ENCODE measurements around the gene LCE3A. TPM values are rescaled to one million over a fixed set of nuclear protein-coding genes. Genes with fewer than 3 reads are reported as not detected.

Gene LCE3A
- total and polyA plus RNA-seq, 10 of the 15 experiments (the other 5 are each of a cell fraction or from before 2014, with no cell fraction given), result not detected

DNA sequence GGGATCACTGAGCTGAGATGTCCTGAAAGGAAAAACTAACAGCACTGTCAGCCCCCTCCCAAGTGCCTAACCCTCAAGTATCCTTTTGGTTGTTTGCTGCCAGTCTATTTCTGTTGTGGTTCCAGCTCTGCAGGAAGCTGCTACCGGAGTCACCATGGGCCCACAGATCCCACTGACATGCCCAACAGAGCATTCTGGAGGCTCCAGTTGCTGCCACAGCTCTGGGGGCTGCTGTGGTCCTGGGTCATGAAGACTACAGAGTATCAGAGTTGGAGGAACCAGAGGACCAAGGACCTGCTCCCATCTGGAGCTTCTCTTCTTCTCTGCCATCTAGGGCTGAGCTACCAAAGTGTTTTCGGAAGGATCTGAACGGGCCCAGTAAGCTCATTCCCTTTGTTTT is 910 bp downstream of the LCE3A start:
- H3K27me3 ChIP-seq (replicated peaks in 1 of 2; ENCODE audit: control insufficient read depth in 2 of 2, insufficient read depth in 2 of 2, low read length in 1 of 2), result no peaks in the 10 kb centered on the region
- in situ Hi-C loops (cut with MboI), result no loop called here
- no peak overlapping the region for H2AFZ ChIP-seq (ENCODE audit: control insufficient read depth, low read depth, low read length)
- H3K9ac ChIP-seq (ENCODE audit: control insufficient read depth, insufficient read depth, low read length), result no peak overlapping the region
- H3K4me1 ChIP-seq (ENCODE audit: control insufficient read depth, insufficient read depth, low read length), result no peaks in the 10 kb centered on the region
- H3K36me3 ChIP-seq (ENCODE audit: control insufficient read depth in 2 of 2, insufficient read depth in 2 of 2, low read length in 1 of 2), result no peaks in the 10 kb centered on the region
- FAIRE-seq (no peak), DNase-seq (ENCODE audit: low read depth, low spot score) (no peak), ATAC-seq (no peak)
- no TSS peak for BruUV-seq (replicated peaks)
- no peaks in the 10 kb centered on the region for H3K79me2 ChIP-seq (ENCODE audit: control insufficient read depth, insufficient read depth, low read length)
- WGBS (ENCODE audit: insufficient coverage, insufficient replicate concordance, low lambda C conversion rate, missing lambda C conversion rate), result 13% methylated on average over 3 of the region's 3 CpGs
- intact Hi-C loops (cut with micrococcal nuclease; ENCODE audit: unreplicated experiment), result loop anchor here (2.0 to 10.0 kb wide), 2 partner anchors 41 to 127 kb away; partner anchors contain the start of gene LCE3D
- no peak overlapping the region for H3K27ac ChIP-seq (ENCODE audit: control insufficient read depth, insufficient read depth)
- no peak overlapping the region for H3K4me2 ChIP-seq (ENCODE audit: control insufficient read depth, insufficient read depth)
- no peaks in the 10 kb centered on the region; the same call in 1 of the 3 replicates for H3K9me3 ChIP-seq (replicated peaks; ENCODE audit: control insufficient read depth, insufficient read depth, low read length)
- SMC1A ChIA-PET (ENCODE audit: uncharacterized antibody, unreplicated experiment), result interaction anchor here (1.7 kb wide), 1 partner anchor 124 kb away, joined by 5 read pairs; no protein-coding TSS in a partner anchor
- POLR2A ChIA-PET, result no interaction called here
- no peaks in the 10 kb centered on the region for H4K20me1 ChIP-seq (ENCODE audit: control insufficient read depth, insufficient read depth)
- RAD21 ChIA-PET (ENCODE audit: unreplicated experiment), result no interaction called here
- H3K4me3 ChIP-seq, result no peak overlapping the region
- CTCF ChIA-PET, result interaction anchor here (0.6 kb wide), 1 partner anchor 456 kb away, joined by 3 read pairs; no protein-coding TSS in a partner anchor
- TF ChIP-seq SREBF1 (IDR thresholded peaks at IDR 0.05; ENCODE audit: low read length), result no peak
- no peak for TF ChIP-seq NFXL1 (IDR thresholded peaks at IDR 0.05; ENCODE audit: borderline replicate concordance)
- no peak for TF ChIP-seq TCF3 (IDR thresholded peaks at IDR 0.05; ENCODE audit: borderline replicate concordance, insufficient read depth, low read depth, low read length)
- no peak for TF ChIP-seq KDM1A (IDR thresholded peaks at IDR 0.05; ENCODE audit: borderline replicate concordance)
- TF ChIP-seq, protein P1, sequence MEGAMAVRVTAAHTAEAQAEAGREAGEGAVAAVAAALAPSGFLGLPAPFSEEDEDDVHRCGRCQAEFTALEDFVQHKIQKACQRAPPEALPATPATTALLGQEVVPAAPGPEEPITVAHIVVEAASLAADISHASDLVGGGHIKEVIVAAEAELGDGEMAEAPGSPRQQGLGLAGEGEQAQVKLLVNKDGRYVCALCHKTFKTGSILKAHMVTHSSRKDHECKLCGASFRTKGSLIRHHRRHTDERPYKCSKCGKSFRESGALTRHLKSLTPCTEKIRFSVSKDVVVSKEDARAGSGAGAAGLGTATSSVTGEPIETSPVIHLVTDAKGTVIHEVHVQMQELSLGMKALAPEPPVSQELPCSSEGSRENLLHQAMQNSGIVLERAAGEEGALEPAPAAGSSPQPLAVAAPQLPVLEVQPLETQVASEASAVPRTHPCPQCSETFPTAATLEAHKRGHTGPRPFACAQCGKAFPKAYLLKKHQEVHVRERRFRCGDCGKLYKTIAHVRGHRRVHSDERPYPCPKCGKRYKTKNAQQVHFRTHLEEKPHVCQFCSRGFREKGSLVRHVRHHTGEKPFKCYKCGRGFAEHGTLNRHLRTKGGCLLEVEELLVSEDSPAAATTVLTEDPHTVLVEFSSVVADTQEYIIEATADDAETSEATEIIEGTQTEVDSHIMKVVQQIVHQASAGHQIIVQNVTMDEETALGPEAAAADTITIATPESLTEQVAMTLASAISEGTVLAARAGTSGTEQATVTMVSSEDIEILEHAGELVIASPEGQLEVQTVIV (IDR thresholded peaks at IDR 0.05; ENCODE audit: borderline replicate concordance, partially characterized antibody), result no peak
- TF ChIP-seq NFYB (IDR thresholded peaks at IDR 0.05; ENCODE audit: insufficient read depth, low read depth, low read length), result no peak
- no peak for TF ChIP-seq ZNF24 (IDR thresholded peaks at IDR 0.05)
- TF ChIP-seq BACH1 (IDR thresholded peaks at IDR 0.05; ENCODE audit: borderline replicate concordance), result no peak
- TF ChIP-seq YY1 (IDR thresholded peaks at IDR 0.05; ENCODE audit: low read depth, low read length), result no peak
- TF ChIP-seq SUPT20H (IDR thresholded peaks at IDR 0.05; ENCODE audit: borderline replicate concordance, control insufficient read depth, low read depth, low read length), result no peak
- no peak for TF ChIP-seq SREBF2 (IDR thresholded peaks at IDR 0.05; ENCODE audit: low read length)
- no peak for TF ChIP-seq RB1 (IDR thresholded peaks at IDR 0.05; ENCODE audit: borderline replicate concordance)
- no peak for TF ChIP-seq SIX5 (IDR thresholded peaks at IDR 0.05; ENCODE audit: low read depth, low read length, severe bottlenecking)
- TF ChIP-seq MXI1 (IDR thresholded peaks at IDR 0.05; ENCODE audit: low read depth, low read length), result no peak
- no peak for TF ChIP-seq IKZF2 (IDR thresholded peaks at IDR 0.05)
- TF ChIP-seq, protein P2, sequence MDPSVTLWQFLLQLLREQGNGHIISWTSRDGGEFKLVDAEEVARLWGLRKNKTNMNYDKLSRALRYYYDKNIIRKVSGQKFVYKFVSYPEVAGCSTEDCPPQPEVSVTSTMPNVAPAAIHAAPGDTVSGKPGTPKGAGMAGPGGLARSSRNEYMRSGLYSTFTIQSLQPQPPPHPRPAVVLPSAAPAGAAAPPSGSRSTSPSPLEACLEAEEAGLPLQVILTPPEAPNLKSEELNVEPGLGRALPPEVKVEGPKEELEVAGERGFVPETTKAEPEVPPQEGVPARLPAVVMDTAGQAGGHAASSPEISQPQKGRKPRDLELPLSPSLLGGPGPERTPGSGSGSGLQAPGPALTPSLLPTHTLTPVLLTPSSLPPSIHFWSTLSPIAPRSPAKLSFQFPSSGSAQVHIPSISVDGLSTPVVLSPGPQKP (IDR thresholded peaks at IDR 0.05; ENCODE audit: low read depth, low read length), result no peak
- no peak for TF ChIP-seq TCF7 (IDR thresholded peaks at IDR 0.05; ENCODE audit: borderline replicate concordance)
- no peak for TF ChIP-seq POU2F2 (IDR thresholded peaks at IDR 0.05; ENCODE audit: borderline replicate concordance, low read depth, low read length)
- no peak for TF ChIP-seq SRF (IDR thresholded peaks at IDR 0.05; ENCODE audit: low read depth in 2 of 2, low read length in 2 of 2)
